Esophagus muscularis mucosa (tissue), 4 donors: ENCODE measurements around the gene ACAN.

Experiments used
- CTCF ChIP-seq, 3 experiments: fragments of 200-600 bp in 2 of 3; fragments of 450-650 bp in 1 of 3; sonication (generic) in 2 of 3; IDR thresholded peaks; one replicate each; pipeline ENCODE4 v1.5.1; 2017 to 2019; ENCODE audit warnings: antibody characterized with exemption in 3 of 3, mild to moderate bottlenecking in 2 of 3, moderate library complexity in 1 of 3
- EP300 ChIP-seq: sonication (generic); formaldehyde crosslinking; IDR thresholded peaks from one replicate; pipeline ENCODE4 v1.6.1; 2017; ENCODE audit warnings: antibody characterized with exemption
- POLR2A ChIP-seq: fragments of 450-650 bp; IDR thresholded peaks from one replicate; pipeline ENCODE4 v1.6.1; 2017; ENCODE audit warnings: antibody characterized with exemption, moderate library complexity, mild to moderate bottlenecking, low read depth
- POLR2AphosphoS5 ChIP-seq, 2 donors: sonication (generic); formaldehyde crosslinking; IDR thresholded peaks; one replicate each; pipeline ENCODE4 v1.6.1; 2017; ENCODE audit warnings: antibody characterized with exemption in 2 of 2

- TF ChIP-seq CTCF (IDR thresholded peaks at IDR 0.05) (no peak), POLR2A (no peak), EP300 (no peak), POLR2AphosphoS5 (IDR thresholded peaks at IDR 0.05) (no peak)
Observed at GRCh38 chr15:88900309-88900981, 97.2 kb downstream of the ACAN start.
